NCI-H1694 treated with DMSO at 0.1 percent for 48 hours (cell line): Measurements from ENCODE around the gene PPP1R12A.
"Not testable (repeated sequence)": the region's sequence is repeated elsewhere in the genome, so short reads cannot be mapped to it uniquely, and the experiment has no call there.

Experiments used
- DNase-seq: peaks from one replicate; lab custom pipeline; 2025; lab: John Stamatoyannopoulos, UW

Gene PPP1R12A

DNA sequence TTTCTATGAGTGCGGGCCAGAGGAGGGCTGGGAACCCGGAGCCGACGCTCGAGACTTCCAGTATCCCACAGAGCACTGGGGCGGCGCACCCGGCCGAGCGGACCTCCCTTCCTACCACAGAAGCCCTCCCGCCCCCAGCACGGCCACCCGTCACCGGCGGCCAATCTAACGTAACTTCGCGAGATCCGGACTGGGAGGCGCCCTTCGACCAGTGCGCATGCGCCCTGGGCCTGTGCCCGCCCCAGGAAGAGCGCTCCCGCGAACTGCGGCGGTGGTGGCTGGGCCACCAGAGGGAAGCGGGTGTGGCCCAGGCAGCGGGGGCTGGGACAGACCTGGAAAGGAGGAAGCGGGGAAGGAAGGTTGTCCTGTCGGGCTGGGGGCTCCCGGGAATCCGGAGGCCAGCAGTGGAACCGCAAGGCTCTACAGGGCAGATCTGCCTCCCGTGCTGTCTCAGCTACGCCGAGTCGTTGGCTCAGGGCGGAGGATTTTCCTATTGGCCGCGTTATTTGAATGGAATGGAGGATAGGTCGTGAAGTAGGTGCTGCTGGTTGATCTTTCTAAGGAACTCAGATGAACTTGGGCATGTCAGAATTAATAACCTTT is at the start of gene PPP1R12A:
Gene PPP1R12A, minus strand, starts transcription at position 77 of the 603 bp plus-strand sequence. CDS start 166 bp downstream, outside the sequence.
- peak; percentile 87 for DNase-seq

DNA sequence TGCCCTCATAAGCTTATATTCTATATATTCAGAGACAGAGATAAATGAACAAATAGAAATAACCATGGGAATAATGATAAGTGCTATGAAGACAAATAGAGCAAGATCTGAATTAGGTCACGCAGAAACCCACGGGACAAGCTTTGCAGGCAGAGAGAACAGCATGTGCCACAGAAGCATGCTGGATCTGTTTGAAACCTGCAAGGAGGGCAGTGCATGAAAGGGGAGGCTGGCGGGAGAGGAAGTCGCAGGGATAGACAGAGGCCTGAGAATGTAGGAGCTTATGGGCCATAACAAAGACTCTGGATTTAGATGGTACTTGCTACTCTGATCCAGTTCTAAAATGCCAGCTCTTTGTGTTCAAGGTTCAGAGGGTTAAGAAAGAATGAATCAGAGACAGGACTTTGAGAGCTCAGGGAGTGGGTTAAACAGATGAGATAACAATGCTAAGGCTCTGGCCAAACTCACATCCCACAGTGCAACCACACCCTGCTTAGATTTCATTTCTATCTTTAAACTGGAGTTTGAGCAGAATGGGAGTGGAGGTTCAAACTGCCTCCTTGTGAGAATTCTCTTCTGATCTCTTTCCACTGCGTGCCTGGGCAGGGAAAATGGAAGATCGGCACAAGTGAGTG is 49.2 kb upstream of the PPP1R12A start:
- no peak for DNase-seq

DNA sequence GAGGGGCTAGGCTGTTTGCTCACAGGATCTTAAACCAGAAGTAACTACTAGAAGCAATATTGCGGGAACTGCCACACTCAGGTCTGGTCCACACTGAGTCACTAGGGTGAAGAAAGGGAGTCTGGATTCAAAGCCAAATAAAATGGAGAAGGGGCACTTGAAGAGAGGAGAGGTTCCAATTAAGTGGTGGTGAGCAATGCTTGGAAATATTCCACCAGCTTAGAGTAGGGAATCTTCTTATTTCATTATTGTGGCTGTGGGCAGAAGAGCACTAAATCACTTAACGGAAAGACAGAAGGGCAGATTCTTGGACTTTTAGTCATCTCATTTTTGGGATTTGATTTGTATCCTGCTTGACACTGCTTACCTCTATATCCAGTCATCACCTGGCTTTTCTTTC is 48.6 kb upstream of the PPP1R12A start:
- no peak for DNase-seq

DNA sequence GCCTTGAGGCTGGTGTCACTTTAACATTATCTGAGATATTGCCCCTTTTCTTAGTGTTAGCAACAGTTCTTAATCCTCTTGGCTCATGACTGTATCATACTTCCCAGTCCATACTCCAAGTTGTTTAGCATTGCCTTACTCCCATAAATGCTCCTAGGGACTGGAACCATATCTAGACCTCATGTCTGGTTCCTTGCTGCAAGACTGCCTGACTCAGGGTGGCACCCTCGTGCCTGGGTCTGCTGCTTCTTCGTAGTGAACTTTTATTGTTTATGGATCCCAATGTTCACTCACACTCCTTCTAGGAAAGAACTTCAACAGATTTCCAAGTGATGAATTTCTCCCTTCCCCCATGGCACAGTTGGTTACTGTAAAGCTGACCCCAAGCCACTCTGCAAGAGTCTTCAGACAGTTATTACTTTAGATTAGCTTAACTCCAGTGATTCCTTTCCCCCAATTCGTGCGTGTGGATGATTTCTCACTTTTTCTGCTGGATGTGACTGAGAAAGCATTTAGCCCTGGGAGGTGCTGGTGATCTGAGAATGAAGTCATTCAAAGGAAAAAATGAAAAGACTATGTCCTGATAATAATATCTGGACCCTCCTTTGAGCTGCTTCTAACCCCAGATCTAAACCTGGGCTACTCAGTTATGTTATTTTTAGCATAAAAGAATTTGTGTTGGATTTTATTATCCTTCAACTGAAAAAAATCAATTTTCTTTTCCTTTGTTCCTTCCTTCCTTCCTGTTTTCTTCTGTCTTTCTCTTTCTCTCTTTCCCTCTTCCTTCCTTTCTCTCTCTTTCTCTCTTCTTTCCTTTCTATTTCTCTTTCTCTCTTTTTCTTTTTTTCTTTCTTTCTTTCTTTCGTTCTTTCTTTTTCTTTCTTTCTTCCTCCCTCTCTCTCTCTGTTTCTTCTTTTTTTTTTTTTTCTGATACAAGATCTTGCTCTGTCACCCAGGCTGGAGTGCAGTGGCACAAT is 47.5 kb upstream of the PPP1R12A start:
- no peak for DNase-seq

DNA sequence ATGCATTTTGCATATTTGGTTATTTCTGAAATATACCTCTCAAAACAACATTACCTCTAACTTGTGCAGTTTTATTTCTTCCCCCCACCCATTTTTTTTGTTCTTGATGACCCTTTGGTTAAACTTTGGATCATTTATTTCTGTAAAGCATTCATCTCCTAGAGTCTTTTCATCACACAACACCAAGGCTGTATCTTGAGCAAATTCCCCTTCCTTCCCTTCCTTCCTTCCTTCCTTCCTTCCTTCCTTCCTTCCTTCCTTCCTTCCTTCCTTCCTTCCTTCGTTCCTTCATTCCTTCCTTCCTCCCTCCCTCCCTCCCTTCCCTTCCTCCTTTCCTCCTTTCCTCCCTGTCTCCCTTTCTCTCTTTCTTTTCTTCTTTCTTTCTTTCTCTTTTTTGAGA is 43.8 kb upstream of the PPP1R12A start:
- DNase-seq = no peak

DNA sequence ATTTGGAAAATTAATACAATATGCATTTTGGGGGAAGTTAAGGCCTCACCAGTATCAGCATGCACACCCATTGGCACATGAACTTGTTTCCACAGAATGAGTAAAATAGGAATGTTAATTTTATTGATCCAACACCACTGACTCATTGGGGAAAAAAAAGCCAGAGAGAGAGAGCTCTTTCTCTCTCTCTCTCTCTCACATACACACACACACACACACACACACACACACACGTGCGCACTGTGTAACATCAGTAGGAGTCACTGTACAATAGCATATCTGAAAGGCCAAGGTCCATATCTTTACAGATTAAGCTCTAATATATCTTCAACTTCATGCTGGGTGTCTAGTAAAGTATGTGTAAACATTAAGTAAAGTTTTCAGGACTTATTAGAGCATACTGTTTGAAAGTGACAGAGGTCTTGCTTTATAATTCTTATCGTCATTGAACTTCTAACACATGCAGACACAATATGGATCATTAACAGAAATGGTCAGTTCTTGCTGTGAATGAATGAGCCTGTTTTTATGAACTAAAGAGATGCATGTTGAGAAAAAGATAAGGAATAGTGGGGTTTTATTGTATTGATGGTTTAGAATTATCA is 43.1 kb upstream of the PPP1R12A start:
- not testable (repeated sequence) for DNase-seq

DNA sequence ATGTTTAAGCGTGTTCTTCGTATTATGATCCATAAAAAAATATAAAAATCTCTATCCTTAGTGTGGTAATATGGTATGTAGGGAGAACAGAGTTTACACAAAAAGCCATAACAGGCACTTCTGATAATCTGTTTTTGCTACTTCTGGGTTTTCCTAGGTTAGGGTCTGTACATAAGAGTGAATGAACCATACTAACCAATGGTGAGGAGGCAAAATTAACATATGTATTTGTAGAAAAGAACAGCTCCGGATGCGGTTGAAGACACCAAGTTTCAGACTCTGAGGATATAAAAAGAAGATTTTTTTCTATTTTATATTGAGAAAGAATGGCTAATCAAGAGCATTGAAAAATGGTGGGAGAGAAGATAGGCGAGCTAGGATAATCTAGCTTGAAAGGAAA is 40.2 kb upstream of the PPP1R12A start:
- DNase-seq = no peak

DNA sequence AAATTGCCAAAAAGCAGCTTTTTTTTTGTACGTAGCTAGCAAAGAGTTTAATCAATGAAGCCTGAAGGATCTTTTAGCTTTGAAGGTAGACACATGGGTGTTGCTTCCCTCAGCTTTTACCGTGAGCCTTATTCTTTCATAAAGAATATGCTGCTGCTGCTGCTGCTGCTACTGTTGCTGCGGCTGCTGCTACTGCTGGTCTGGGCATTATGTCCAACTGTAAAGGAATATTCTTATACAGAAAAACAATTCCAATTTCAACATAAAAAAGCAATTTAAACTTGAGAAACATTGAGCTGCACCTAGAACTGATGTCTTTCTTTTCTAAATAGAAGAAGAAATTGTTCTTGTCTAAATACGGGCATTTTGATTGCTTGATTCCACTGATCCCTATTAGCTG is 38.9 kb upstream of the PPP1R12A start:
- DNase-seq = peak; percentile 34

DNA sequence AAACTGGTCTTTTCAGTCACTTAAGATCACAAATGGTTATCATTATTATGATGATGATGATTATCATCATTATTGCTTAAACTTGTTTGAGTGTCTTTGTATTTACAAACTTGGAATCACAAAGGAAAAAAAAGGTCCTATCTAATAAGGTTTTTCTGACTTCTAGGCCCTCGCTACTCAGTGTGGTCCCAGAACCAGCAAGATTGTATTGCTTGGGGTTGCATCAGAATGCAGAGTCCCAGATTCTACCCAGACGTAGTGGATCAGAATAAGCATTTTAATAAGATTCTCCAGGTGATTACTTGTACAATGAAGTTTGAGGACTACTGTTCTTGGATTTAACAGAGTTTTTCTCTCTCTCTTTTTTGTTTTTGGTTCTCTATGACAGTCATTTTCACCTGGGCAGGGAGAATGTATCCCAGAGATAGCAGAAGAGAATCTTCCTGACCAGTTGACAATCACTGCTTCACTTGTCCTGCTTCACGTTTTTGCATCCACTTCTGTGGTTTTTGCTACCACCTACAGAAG is 29.3 kb upstream of the PPP1R12A start:
- no peak for DNase-seq

DNA sequence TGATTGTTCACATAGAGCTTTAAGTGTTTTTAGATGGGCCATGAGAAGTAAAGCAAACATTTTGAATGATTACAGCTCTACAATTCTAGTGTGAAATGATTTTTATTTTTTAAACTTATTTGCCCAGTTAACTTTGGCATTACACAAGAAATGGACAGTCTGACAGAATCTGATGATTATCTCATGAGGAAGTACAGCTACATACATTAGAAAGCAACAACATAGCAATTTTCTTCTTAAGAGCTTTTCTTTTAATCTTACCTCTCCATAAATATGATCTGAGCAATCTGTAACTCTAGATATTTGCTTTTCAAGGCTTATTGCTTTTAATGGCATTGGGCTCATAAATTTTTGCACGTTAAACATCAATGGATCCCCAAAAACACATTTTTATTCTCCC is 26.5 kb upstream of the PPP1R12A start:
- DNase-seq = no peak

DNA sequence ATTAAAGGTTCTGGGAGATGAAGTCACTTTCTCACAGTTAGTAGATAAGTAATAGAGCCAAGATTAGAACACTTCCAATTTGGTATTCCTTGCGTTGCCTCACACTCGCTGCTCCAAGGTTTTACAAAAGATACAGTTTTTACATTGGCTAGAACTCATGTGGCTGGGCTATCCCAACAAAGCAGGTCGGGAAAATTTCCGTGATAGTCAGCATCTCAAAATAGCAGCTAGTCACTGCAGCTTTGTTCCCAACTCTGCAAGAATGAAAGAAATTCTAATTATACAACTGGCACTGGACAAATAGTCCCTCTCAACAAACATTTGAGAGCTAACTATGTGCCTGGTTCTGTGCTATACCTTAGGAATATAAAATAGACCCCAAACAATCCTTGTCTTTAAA is 24.6 kb upstream of the PPP1R12A start:
- no peak for DNase-seq

DNA sequence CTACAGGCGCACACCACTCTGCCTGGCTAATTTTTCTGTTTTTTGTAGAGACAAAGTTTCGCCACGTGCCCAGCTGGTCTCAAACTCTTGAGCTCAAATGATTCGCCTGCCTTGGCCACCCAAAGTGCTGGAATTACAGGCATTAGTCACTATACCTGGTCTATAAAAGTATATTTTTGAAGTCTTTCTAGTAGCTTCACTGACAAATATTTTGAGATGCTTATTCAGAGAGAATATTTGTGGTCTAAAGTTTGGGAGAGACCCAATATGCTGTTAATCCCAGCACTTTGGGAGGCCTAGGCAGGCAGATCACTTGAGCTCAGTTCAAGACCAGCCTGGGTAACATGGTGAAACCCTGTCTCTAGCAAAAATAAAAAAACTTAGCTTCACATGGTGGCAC is 22.0 kb upstream of the PPP1R12A start:
- no peak for DNase-seq

DNA sequence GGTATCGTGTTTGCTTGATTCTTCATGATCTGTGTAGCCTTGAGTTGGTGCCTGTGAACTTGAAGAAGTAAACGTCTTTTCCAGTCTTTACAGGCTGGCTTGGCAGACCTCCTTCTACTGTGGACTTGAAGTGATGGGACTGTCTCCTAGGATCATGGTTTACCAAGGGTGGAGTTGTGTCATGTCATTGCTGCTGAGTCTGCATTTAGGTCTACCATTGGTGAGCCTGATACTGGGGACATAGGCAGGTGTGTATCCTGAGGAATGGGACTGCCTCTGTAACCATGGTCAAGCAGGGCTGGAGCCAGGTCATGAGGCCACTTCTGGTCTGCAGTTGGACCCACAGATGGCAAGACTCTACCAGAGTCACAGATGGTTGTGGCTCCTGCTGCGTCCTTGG is 20.7 kb upstream of the PPP1R12A start:
- no peak for DNase-seq

DNA sequence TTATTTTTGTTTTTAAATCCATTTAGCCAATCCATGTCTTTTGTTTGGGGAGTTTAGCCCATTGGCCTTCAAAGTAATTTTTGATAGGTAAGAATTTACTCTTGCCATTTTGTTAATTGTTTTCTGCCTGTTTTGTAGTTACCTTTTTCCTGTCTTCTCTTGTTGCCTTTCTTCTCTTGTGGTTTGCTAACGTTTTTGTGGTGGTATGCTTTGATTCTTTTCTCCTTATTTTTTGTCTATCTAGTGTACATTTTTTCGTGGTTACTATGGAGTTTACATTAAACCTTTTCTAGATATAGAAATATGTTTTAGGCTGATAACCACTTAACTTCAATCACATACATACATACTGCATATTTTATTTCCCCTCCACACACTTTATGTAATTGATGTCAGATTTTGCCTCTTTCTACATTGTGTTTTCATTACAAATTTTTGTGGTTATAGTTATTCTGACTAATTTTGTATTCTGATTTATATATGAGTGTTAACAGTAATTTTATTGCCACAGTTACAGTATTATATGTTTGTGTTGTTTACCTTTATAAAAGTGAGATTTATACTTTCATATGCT is 19.2 kb upstream of the PPP1R12A start:
- DNase-seq = no peak

DNA sequence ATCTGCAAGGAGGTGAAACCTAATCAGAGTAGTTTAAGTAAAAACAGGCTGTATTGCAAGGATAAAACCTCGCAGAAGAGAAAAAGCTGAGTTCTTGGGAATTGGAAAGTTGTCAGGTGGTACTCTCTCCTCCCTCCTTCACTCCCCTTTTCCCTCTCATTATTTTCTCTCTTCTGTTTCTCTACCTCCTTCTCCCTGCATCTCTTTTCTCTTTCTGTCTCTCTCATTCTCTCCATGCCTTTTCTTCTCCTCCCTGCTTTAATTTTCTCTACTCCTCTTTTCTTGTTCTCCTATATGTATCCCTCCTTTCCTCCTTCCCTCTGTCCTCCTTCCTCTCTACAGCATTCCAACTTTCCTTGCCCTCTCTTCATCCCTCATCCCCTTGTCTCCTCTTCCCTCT is 14.2 kb upstream of the PPP1R12A start:
- DNase-seq = no peak

DNA sequence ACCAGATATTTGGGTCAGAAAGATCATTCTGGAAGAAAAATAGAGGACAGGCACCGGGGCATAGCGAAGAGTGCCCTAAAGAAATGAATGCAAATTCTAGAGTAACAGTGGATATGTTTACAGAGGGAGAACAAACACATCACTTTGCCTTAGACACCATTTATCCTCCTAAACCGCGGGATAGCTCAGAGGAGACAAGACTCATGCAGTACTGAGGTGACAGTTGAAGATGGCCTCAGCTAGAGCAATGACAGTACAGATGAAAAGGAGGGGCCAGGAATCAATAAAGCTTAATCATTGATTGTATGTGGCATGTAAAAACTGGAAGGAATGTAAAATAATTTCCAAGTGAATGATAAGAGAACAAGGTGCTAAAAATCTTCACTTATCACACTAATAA is 10.5 kb upstream of the PPP1R12A start:
- DNase-seq = no peak

DNA sequence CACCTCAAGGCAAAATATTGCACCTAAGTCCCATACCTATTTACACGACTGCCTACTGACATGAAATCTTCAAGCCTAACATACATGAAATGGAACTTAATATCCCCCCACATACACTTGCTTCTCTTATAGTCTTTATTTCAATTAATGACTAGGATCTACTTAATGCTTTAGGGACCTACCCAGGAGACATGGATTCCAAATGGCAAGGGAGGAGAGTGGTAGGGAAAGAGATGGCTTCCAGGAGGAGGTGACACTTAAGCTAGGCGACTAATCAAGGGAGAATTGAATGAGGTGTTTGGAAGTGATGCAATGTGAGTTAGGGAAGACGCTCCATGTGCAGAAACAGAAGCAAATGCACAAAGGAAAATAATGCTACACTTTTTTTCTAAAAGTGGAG is 9.7 kb upstream of the PPP1R12A start:
- DNase-seq = no peak

DNA sequence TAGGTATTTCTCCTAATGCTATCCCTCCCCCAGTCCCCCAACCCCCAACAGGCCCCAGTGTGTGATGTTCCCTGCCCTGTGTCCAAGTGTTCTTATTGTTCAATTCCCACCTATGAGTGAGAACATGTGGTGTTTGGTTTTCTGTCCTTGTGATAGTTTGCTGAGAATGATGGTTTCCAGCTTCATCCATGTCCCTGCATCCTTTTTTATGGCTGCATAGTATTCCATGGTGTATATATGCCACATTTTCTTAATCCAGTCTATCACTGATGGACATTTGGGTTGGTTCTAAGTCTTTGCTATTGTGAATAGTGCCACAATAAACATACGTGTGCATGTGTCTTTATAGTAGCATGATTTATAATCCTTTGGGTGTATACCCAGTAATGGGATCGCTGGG is 7.9 kb upstream of the PPP1R12A start:
- not testable (repeated sequence) for DNase-seq

DNA sequence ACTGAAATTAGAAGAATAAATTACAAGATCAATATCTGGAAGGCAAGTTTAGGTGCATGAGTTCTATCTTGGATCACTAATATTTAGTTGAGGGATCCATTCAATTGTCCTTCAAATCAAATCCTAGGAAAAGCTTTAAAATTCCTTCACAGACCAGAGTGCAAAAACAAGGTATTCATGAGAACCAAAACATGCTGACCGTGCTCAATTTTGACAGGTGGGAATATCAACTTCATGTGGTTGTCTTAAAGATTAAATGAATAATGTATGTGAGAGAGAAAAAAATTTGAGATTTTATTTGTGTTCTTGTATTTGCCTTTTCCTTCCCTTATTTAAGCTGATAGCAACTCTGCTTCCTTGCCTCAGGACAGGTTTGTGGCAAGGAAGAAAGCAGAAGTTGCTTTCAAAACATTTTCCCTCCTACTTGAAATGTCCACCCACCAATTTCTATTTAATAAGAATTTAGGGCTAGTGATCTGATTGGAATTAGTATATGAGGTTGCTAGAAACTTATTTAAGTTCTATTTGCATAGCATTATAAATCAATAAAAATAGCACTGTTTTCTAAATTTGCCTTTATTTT is 4.9 kb upstream of the PPP1R12A start:
- DNase-seq = no peak

DNA sequence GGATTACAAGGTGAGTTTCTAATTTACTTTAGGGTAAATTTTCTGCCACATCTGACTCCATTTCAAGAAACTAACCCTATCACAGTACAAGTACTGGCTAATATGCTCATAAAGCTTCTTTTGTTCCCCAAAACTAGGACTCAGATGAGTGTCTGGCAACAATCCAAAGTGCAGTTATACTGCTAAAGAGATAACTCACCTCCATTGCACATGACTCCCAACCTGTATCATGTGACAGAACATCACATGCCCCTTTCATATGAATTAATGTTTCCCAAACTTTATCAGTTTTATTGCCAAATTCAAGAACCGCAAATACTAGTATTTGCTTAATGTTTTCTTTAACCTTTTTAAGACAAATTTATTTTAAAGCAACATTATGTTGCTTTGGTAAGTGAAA is 3.9 kb upstream of the PPP1R12A start:
- DNase-seq = no peak

DNA sequence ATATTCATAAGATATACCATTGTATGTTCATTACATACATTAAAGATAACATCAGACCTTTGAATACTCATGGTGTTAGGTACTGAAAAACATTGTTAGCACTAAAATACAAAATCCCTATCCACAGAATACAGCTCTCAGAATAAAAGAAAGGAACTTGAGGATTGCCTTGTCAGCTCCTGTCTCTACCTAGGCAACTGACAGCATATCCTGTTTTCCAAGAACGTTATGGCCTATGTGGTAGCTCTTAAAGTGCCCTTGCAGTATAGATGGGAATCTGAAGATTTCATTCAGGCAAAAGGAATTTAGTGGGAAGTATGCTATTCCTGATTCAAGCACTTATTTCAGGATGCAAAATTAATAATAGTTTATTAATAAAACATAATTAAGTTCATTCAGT is 1.8 kb upstream of the PPP1R12A start:
- DNase-seq = no peak
